Neutrophil (primary cell): Measurements from ENCODE around the gene ELOA.

Experiments
- H3K27ac ChIP-seq: fragments of 200-600 bp; sonication (generic); 2 replicates; pipeline ENCODE4 v1.5.1; 2016; ENCODE audit warnings: mild to moderate bottlenecking, moderate library complexity
- H3K27me3 ChIP-seq: fragments of 200-600 bp; sonication (generic); 2 replicates; pipeline ENCODE4 v1.6.0; 2016; ENCODE audit warnings: mild to moderate bottlenecking
- H3K36me3 ChIP-seq: fragments of 200-600 bp; sonication (generic); 2 replicates; pipeline ENCODE4 v1.5.1; 2017
- H3K4me1 ChIP-seq, 2 experiments: fragments of 200-600 bp in 1 of 2; sonication (generic) in 1 of 2; 1 replicate in 1 of 2; 2 replicates in 1 of 2; pipeline versions ENCODE4 v1.5.1 to v1.6.1; 2013 to 2016; ENCODE audit warnings: low read depth in 1 of 2, low read length in 1 of 2, mild to moderate bottlenecking in 1 of 2, moderate library complexity in 1 of 2; ENCODE audit not compliant: control insufficient read depth in 1 of 2, insufficient read depth in 1 of 2
- H3K4me3 ChIP-seq, 2 experiments: fragments of 200-600 bp in 1 of 2; sonication (generic) in 1 of 2; 1 replicate in 1 of 2; 2 replicates in 1 of 2; pipeline ENCODE4 v1.5.1; 2013 to 2016; ENCODE audit warnings: low read depth in 1 of 2, low read length in 1 of 2, mild to moderate bottlenecking in 1 of 2, moderate library complexity in 1 of 2
- H3K9me3 ChIP-seq: fragments of 200-600 bp; sonication (generic); 2 replicates; pipeline ENCODE4 v1.5.1; 2016
- TF ChIP-seq, protein P1 (sequence below): fragments of 200-600 bp; sonication (generic); IDR thresholded peaks from 2 replicates; pipeline ENCODE4 v1.5.1; 2016; ENCODE audit warnings: antibody characterized with exemption

ELOA gene

DNA sequence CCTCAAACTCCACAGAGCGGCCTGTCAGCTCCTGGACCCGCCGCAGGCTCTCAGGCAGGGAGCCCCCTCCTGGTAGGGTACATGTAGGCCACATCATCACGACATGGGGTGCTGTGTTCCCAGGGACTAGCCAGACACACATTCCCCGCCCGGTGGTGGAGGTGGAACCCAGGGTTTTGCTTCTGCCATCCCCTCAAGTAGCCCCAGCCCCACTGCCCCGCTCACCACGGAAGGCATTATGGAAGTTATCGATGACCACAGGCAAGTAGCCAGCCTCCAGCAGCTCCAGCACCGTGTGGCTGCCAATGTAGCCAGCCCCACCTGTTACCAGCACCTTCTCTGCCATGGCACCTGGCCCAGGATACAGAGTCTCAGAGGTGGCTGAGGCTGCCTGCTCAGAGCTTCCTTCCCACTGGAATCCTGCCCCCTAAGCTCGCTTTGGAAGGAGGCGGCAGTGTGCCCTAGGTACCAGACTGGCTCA lies 55.4 kb downstream of the ELOA start:
- Histone ChIP-seq H3K36me3 (peaks cover 53% of the 10 kb centered on the region), H3K4me3 (no peak overlapping the region), H3K27ac (no peak overlapping the region), H3K27me3 (no peaks in the 10 kb centered on the region), H3K9me3 (no peaks in the 10 kb centered on the region), H3K4me1 (peaks cover 19 to 23% of the 10 kb centered on the region in 2 experiments)
- TF ChIP-seq, protein P1, sequence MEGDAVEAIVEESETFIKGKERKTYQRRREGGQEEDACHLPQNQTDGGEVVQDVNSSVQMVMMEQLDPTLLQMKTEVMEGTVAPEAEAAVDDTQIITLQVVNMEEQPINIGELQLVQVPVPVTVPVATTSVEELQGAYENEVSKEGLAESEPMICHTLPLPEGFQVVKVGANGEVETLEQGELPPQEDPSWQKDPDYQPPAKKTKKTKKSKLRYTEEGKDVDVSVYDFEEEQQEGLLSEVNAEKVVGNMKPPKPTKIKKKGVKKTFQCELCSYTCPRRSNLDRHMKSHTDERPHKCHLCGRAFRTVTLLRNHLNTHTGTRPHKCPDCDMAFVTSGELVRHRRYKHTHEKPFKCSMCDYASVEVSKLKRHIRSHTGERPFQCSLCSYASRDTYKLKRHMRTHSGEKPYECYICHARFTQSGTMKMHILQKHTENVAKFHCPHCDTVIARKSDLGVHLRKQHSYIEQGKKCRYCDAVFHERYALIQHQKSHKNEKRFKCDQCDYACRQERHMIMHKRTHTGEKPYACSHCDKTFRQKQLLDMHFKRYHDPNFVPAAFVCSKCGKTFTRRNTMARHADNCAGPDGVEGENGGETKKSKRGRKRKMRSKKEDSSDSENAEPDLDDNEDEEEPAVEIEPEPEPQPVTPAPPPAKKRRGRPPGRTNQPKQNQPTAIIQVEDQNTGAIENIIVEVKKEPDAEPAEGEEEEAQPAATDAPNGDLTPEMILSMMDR: no peak

DNA sequence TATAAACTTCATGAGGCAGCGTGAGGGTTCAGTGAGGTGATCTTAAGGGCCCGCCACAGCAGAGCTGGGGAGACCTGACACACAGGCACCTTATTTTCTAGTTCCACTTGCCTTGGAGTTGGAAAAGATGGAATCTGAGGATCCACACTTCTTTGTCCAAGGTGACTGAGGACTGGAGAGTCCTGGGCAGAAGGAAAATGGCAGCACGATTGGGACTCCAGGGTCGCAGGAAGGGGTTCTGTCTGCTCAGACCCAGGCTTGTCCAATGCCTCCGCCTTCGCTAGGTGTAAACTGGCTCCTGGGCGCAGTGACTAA lies 55.9 kb downstream of the ELOA start:
- TF ChIP-seq, protein P1: no peak
- Histone ChIP-seq H3K4me3 (peak overlapping the region; percentile 87 to 97), H3K27me3 (no peaks in the 10 kb centered on the region), H3K9me3 (no peaks in the 10 kb centered on the region), H3K4me1 (peaks cover 19 to 23% of the 10 kb centered on the region in 2 experiments), H3K27ac (peak overlapping the region; percentile 90), H3K36me3 (peaks cover 53% of the 10 kb centered on the region)

DNA sequence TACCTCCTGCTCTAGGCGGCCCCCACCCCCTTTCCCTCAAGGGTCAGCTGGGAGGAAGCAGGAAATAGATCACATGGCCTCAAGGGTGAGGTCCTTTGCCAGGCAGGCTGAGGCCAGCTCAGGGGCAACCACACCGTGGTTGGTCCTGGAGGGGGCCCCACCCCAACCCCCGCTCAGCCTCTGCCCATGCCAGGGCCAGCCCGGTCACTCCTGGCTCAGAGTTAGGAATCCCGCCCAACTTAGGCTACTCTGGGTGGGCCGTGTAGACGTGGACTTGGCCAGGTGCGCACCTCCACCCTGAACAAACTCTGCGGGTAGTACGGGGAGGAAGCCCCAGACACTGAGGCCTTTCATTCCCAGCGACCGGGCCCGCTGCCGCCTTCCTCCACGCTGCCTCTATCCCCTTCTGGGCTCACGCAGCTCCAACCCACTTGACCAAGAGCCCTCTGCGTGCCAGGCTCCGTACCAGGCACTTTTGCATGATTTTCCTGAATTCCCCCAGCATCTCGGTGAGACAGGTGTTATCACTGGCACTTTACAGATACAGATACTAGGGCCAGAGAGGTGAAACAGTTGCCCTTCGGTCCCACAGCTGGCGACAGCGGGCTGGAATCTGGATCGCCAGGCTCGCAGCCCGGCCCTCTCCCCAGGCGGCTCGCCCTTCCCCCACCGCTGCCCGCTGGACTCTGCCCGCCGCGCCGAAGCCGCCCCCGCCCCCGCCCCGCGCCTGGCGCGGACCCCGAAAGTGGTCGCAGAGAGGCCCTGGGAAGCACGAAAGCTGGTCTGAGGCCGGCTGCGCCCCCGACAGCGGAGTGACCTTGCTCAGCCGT lies 56.5 kb downstream of the ELOA start:
- TF ChIP-seq, protein P1: no peak
- Histone ChIP-seq H3K9me3 (no peaks in the 10 kb centered on the region), H3K27ac (peak overlapping the region; percentile 90), H3K4me1 (peaks cover 19 to 23% of the 10 kb centered on the region in 2 experiments), H3K4me3 (peak overlapping the region; percentile 87 to 97), H3K27me3 (no peaks in the 10 kb centered on the region), H3K36me3 (peaks cover 51% of the 10 kb centered on the region)

DNA sequence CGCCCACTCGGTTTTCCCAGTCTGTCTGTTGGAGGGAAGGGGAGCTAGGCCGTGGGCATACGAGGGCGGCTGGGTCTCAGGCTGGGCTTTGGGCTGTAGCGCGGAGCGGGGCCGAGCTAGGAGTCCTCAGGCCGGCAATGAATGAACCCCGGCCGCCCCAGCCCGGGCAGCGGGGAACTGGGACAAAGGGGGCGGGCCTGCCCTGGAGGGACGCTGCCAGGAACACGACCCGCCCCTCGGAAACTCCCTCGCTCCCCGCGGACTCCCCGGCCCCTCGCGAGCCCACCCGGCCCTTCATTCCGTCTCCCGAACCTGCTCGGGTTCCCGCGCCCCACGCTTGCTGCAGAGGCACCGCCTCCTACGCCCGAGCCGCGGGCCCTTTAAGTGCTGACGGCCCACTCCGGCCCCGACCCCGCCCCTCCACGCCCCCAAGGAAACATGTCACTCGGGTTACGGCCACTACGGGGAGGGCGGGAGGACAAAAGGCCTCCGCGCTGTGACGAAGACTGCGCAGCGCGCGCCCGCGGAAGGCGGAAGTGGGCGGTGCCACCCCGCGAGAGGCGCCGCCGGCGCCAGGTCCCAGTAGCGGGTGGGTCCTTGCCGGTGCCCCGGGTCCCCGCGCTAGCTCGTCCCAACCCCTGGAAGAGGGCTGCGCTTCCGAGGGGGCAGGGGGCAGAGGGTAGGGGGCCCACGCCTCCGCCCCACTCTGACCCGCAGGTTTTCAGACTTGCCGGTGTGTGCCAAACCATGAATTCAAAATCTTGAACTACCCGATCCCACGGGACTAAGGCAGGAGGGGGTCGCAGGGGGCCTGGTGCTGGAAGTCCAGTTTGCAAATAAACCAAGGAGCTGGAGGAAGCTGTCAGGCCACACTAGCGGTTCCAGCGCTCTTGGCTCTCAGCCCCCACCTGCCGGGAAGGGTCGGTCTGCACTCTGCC lies 57.4 kb downstream of the ELOA start, which contains the start of gene GALE:
Gene GALE, minus strand, starts transcription at position 355 of the 938 bp plus-strand sequence. CDS start 1,747 bp downstream, outside the sequence.
- peak within 1 kb of the TSS; percentile 87 to 97 for H3K4me3 ChIP-seq

DNA sequence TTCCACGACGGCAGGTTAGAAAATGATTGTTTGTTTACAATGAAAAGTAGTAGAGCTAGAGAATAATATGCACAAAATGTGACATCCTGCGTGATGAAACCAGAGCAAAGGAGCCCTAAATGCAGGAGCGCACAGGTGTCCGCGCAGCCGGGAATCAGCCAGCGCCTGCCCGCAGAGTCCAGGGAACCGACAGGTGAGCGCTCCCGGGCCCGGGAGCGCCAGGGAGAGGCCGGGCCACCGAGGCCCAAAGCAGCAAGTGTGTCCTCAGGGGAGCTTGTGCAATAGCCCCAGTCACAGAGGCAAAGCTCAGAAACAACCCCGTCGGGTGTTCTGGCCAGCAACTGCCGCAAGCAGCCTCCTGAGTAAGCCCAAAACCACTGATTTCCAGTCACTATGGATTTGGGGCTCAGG lies 58.1 kb downstream of the ELOA start:
- Histone ChIP-seq H3K4me1 (peaks cover 19 to 23% of the 10 kb centered on the region in 2 experiments), H3K4me3 (peak overlapping the region; percentile 87 to 97), H3K36me3 (peaks cover 35% of the 10 kb centered on the region), H3K9me3 (no peaks in the 10 kb centered on the region), H3K27me3 (no peaks in the 10 kb centered on the region), H3K27ac (peak overlapping the region; percentile 90)
- TF ChIP-seq, protein P1: no peak

More for the DNA sequence above, 57.4 kb downstream of the ELOA start, which contains the start of gene GALE:
- Histone ChIP-seq H3K4me1 (peaks cover 19 to 23% of the 10 kb centered on the region in 2 experiments), H3K9me3 (no peaks in the 10 kb centered on the region), H3K27me3 (no peaks in the 10 kb centered on the region), H3K27ac (peak within 1 kb of the TSS; percentile 90), H3K36me3 (peaks cover 42% of the 10 kb centered on the region)
- TF ChIP-seq, protein P1: peak; percentile 29
